ENCODE results near the gene PPEF1. TPM values are rescaled to one million over a fixed set of nuclear protein-coding genes. Genes with fewer than 3 reads are reported as not detected.

PPEF1 gene
- total and polyA plus RNA-seq, 2 of the 4 experiments (the other 2 are of a cell fraction), result not detected

DNA sequence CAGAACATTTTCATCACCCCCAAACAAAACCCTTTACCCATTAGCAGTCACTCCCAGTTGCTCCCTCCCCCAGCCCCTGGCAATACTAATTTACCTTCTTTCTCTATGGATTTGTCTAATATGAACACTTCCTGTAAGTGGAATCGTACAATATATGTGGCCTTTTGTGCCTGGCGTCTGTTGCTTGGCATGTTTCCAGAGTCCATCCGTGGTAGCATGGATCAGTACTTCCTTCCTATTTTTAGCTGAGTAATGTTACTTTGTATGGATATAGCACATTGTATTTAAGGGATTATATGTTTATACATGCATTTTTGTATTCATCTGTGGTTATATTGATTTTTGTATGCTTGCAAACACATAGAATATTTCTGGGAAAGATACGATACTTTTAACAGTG is 48.2 kb downstream of the PPEF1 start:
- Histone ChIP-seq H2AK5ac (ENCODE audit: low read depth, low read length) (no peak overlapping the region), H3K4me3 (ENCODE audit: insufficient read depth, low read depth, low read length) (no peak overlapping the region), H2AFZ (replicated peaks; ENCODE audit: low read length, poor library complexity) (no peak overlapping the region), H2BK120ac (ENCODE audit: low read depth, low read length) (no peak overlapping the region), H3K9ac (ENCODE audit: low read depth, low read length) (no peak overlapping the region), H2AK9ac (replicated peaks; ENCODE audit: low read depth, low read length, poor library complexity) (no peak overlapping the region), H4K8ac (ENCODE audit: low read depth in 2 of 2, low read length in 2 of 2) (no peak overlapping the region), H2BK20ac (ENCODE audit: low read depth, low read length) (no peak overlapping the region), H3K9me3 (ENCODE audit: control insufficient read depth, insufficient read depth, low read length) (no peaks in the 10 kb centered on the region), H4K91ac (ENCODE audit: insufficient read depth, low read depth, low read length) (no peak overlapping the region), H2BK15ac (ENCODE audit: low read depth, low read length) (no peak overlapping the region), H2BK5ac (ENCODE audit: low read depth, low read length, poor library complexity, severe bottlenecking) (no peak overlapping the region), H4K5ac (ENCODE audit: low read depth, low read length) (no peak overlapping the region), H3K18ac (ENCODE audit: low read depth, low read length) (no peak overlapping the region), H3K14ac (replicated peaks; ENCODE audit: low read depth, low read length) (no peak overlapping the region), H3K36me3 (ENCODE audit: control insufficient read depth, insufficient read depth, low read length) (no peaks in the 10 kb centered on the region), H3K23ac (ENCODE audit: low read depth, low read length) (no peak overlapping the region), H3K56ac (ENCODE audit: extremely low read depth, insufficient read depth, low read length) (no peak overlapping the region), H3K4me1 (ENCODE audit: control insufficient read depth, insufficient read depth, low read length) (no peaks in the 10 kb centered on the region), H3K79me1 (ENCODE audit: low read depth in 1 of 2, low read length in 2 of 2) (no peaks in the 10 kb centered on the region), H3K27me3 (ENCODE audit: control insufficient read depth, insufficient read depth, low read length) (no peaks in the 10 kb centered on the region), H3K27ac (ENCODE audit: insufficient read depth, low read length) (no peak overlapping the region), H4K20me1 (ENCODE audit: insufficient read depth, low read length) (no peaks in the 10 kb centered on the region), H3K4me2 (ENCODE audit: low read depth, low read length) (no peak overlapping the region), H3K4ac (ENCODE audit: low read depth, low read length) (no peak overlapping the region), H3K9me1 (ENCODE audit: insufficient read depth, low read length) (no peaks in the 10 kb centered on the region)
- CTCF ChIA-PET, result no interaction called here
- dilution Hi-C loops (cut with HindIII; ENCODE audit: low sequenced_read_pairs, unreplicated experiment) (no loop called here), in situ Hi-C loops (cut with MboI; ENCODE audit: low sequenced_read_pairs) (no loop called here), intact Hi-C loops (cut with micrococcal nuclease) (no loop called here)
- no peak for ATAC-seq (ENCODE audit: low read depth)
- POLR2A ChIA-PET (ENCODE audit: unreplicated experiment), result no interaction called here
- no TSS peak for BruUV-seq (replicated peaks)
- no peak for DNase-seq
- no peak for TF ChIP-seq POLR2A (IDR thresholded peaks at IDR 0.05; ENCODE audit: low read depth, low read length)
- no peak for TF ChIP-seq NFE2L2 (IDR thresholded peaks at IDR 0.05; ENCODE audit: low read depth, low read length)
- no CpG with 5 or more reads among the region's 4 CpGs for WGBS, 2 experiments (ENCODE audit: extremely low coverage in 2 of 2, insufficient read length in 1 of 2)
